Suppressor macrophage (primary cell): ENCODE measurements around the gene CA9.

Source experiments
- DNase-seq, 4 experiments: peaks; one replicate each; pipeline ENCODE4 v3.0.0-alpha.2; 2020 to 2022

CA9 gene

DNA sequence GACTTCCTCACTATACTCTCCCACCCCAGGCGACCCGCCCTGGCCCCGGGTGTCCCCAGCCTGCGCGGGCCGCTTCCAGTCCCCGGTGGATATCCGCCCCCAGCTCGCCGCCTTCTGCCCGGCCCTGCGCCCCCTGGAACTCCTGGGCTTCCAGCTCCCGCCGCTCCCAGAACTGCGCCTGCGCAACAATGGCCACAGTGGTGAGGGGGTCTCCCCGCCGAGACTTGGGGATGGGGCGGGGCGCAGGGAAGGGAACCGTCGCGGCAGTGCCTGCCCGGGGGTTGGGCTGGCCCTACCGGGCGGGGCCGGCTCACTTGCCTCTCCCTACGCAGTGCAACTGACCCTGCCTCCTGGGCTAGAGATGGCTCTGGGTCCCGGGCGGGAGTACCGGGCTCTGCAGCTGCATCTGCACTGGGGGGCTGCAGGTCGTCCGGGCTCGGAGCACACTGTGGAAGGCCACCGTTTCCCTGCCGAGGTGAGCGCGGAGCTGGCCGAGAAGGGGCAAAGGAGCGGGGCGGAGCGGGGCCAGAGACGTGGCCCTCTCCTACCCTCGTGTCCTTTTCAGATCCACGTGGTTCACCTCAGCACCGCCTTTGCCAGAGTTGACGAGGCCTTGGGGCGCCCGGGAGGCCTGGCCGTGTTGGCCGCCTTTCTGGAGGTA lies 2.1 kb downstream of the CA9 start:
- DNase-seq, result peak in 2 of 4 experiments; percentile 26 to 50

DNA sequence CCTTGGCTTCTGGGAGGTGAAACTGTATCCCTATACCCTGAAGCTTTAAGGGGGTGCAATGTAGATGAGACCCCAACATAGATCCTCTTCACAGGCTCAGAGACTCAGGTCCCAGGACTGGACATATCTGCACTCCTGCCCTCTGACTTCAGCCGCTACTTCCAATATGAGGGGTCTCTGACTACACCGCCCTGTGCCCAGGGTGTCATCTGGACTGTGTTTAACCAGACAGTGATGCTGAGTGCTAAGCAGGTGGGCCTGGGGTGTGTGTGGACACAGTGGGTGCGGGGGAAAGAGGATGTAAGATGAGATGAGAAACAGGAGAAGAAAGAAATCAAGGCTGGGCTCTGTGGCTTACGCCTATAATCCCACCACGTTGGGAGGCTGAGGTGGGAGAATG lies 5.4 kb downstream of the CA9 start:
- DNase-seq, result no peak

DNA sequence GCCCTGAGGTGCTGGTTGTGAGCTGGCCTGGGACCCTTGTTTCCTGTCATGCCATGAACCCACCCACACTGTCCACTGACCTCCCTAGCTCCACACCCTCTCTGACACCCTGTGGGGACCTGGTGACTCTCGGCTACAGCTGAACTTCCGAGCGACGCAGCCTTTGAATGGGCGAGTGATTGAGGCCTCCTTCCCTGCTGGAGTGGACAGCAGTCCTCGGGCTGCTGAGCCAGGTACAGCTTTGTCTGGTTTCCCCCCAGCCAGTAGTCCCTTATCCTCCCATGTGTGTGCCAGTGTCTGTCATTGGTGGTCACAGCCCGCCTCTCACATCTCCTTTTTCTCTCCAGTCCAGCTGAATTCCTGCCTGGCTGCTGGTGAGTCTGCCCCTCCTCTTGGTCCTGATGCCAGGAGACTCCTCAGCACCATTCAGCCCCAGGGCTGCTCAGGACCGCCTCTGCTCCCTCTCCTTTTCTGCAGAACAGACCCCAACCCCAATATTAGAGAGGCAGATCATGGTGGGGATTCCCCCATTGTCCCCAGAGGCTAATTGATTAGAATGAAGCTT lies 6.1 kb downstream of the CA9 start:
- DNase-seq, result no peak

DNA sequence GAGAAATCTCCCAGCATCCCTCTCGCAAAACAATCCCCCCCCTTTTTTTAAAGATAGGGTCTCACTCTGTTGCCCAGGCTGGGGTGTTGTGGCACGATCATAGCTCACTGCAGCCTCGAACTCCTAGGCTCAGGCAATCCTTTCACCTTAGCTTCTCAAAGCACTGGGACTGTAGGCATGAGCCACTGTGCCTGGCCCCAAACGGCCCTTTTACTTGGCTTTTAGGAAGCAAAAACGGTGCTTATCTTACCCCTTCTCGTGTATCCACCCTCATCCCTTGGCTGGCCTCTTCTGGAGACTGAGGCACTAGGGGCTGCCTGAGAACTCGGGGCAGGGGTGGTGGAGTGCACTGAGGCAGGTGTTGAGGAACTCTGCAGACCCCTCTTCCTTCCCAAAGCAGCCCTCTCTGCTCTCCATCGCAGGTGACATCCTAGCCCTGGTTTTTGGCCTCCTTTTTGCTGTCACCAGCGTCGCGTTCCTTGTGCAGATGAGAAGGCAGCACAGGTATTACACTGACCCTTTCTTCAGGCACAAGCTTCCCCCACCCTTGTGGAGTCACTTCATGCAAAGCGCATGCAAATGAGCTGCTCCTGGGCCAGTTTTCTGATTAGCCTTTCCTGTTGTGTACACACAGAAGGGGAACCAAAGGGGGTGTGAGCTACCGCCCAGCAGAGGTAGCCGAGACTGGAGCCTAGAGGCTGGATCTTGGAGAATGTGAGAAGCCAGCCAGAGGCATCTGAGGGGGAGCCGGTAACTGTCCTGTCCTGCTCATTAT lies 6.8 kb downstream of the CA9 start:
- DNase-seq, result no peak

DNA sequence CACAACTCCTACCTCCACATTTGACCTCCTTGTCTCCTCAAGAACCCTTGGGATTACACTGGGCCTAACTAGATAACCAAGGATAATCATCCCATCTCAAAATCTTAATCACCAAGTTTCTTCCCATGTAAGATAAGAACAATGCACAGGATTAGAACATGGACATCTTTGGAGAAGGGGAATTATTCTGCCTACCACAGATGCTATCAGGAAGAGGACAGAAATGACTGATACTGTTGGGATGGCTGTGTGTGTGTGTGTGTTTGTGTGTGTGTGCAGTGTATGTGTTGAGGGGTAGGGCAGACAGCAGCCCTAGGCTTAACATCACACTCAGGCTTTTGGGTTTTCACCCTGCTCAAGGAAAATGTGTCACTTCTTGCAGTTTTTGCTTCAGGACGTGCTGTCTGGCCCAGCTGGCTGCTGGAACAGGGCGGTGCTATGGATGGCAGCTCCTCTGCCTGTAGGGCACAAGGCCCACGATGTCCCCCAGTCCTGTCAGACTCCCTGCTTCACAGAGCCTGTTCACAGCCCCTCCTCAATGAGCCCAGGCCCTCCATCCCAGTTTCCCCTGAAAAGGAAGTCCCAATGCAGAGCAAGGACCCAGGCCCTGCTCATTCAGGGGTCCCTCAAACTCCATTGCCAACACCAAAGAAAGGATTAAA lies 7.7 kb downstream of the CA9 start:
- no peak for DNase-seq

DNA sequence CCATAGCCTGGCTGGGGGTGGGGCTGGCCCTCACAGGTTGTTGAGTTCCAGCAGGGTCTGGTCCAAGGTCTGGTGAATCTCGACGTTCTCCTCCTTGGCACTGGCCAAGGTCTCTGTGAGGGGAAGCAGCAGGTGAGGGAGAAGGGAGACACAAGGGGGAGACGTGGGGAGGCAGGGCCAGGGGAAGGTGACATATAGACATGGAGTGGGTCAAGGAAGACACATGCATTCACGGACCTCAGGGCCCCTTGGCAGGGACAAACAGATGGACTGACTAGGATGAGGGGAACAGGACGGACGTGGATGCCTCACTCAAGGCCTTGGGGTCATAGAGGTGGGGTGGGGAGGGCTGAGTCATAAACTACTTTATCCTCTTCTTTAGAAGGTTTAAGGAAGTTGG lies 8.3 kb downstream of the CA9 start:
- no peak for DNase-seq

DNA sequence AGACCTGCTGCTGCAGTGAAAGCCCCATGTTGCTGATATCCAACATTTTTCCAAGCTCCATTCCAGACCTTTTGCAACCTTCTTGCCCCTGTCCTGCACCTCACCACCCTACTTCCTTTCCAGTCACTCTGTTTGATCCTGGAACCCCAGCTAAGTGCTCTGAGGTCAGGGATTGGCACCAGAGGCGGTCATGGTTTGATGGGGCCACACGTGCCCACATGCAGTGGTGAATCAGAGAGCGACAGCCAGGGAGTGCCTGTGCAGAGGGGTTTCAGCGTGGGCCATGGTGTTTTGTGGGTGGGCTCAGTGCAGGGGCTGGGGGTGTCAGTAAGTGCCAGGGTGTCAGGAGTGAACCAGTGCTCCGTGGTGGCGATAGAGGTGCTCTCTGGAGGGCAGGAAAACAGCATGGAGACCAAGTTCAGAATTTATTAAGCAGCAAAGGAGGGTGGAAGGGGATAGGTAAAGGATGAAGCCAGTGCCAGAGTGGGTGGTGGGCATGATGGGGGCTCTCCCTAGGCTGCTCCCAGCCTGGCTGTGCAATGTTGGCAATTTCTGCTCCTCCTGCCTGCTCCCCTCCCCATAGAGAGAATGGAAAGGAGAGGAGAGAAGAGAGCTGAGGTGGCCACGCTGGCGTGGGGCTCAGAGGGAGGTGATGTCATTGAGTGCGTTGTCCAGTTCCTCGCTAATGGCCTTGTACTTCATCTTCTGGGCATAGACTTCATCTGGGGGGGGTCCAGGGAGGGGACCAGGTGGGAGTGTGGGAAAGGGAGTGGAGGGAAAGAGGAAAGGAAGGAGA lies 9.0 kb downstream of the CA9 start:
- no peak for DNase-seq

DNA sequence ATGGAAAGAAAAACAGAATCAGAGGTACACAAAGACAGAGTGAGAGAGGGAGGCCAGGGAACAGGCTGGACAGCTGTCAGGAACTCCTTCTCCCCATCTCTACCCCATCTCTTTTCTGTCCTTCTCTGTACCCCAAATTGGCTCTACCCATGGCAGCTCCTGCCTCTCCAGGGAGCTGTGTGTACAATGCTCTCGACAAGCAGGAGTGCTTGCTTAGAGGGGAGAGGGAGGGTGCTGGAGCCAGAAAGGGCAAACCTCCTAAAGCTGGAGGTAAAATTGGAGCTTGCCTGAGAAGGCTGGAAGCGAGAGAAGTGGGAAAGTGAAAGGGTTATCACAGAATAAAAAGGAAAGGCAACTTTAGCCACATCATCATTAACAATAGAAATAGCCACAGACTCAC lies 9.6 kb downstream of the CA9 start:
- no peak for DNase-seq

DNA sequence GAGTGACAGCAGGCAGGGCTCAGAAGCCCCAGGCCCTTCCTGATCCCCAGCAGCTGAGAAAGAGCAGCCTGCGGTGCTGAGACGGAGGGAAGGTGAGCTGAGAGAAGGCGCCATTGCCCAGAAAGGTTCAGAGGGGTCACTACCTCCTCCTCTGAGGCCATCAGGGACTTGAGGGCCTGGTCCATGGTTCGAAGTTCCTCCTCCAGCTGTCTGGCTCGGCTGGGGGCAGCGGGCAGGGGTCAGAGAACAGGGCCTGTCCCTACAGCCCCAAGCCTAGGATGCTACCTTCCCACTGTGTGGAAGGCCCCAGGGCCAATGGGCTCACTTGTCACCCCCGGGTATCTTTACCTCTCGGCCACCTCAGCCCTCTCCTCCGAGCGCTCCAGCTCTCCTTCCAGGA lies 11.2 kb downstream of the CA9 start:
- DNase-seq, result no peak

DNA sequence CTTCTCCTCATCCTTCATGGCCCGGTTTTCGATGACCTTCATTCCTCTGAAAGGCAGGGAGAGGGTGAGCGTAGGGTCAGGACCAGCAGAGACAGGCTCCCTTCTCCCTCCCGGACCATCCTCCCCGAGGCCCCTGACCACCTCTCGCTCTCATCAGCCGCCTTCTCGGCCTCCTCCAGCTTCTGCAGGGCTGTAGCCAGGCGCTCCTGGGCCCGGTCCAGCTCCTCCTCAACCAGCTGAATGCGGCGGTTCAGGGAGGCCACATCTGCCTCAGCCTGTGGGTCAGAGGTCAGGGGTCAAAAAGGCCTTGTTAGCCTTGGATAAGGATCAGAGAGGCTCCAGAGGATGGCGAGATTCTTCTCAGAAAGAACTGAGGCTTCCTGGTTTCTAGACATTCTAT lies 11.8 kb downstream of the CA9 start:
- no peak for DNase-seq

DNA sequence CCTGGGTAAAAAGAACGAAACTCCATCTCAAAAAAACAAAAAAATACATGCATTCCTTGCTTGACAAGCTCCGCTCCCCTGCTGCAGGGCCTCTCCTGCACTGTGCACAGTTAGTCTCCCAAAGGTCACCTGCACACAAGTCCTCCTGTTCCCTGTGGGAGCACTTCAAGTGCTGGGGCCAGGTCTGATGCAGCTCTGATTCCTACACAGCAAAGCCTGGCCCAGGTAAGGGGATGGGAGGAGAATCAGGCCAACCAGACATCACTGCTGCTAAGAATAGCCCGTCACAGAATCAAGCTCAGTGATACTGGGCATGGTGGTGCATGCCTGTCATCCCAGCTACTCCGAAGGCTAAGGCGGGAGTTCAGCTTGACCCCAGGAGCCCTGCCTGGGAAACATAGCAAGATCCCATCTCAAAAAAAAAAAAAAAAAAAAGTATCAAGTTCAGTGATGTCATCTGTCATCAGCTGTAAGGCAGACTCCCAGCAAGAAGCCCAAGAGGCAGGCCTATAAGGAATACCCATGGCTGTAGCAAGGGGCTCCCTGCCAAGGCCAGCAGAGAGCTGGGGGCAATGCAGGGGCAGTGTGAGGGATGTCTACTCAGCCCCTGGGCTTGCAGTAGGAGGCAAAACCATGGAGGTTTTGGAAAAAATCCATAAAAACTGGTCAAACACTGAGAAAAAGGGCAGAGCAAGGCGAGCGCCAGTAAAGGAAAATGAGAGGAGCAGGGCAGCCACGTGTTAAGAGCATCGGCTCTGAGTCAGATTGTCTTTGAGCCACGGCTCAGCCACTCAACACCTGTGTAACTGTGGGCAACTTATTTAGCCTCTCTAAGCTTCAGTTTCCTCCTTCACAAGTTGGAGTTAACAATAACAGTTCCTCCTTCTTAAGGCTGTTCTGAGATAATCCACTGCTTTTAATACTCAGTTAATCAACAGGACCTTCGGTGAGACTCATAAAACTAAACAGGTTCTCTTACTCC lies 12.8 kb downstream of the CA9 start:
- no peak for DNase-seq

DNA sequence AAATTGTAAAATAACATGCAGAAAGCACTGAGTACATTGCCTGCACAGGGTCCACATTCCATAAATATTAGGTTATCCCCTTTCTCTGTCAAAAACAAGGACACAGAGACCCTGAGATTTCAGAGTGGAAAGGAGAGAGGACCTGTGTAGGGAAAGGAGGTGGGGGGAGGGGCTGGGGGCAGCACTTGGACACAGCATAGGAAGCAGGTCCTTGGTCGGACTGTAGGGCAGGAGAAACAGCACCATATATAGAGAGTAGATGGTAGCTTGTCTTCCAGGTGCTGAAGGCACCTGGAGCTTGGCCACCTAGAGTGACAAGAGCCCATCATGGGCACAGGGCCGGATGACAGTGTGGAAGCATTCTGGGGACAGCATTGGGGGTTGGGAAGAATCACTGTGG lies 13.6 kb downstream of the CA9 start:
- DNase-seq, result no peak

DNA sequence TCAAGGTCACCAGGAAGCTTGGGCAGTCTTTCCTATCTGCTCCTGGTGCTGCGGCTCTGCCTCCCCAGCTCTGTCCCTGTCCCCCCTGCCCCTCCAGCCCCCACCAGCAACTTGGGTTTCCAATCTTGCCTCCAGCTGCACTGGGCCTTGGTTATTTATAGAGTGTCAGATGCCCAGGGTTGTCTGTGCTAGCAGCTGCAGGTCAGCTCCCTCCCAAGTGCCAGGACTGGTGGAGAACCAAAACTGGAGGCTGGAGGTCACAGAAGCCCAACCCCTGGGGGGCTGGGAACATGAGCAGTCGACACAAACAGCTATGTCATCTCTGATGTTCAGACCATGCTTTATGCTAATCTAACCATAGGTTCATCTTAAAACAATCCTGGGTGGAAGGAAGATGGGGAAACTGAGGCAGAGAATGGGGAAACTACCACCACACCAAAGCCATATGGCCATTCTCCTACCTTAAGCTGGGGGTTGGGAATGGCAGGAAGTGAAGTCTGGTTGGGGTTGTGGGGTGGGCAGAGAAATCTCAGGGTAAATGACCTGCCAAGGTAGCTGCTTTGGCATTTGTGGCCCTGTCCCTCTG lies 14.3 kb downstream of the CA9 start:
- DNase-seq, result no peak

DNA sequence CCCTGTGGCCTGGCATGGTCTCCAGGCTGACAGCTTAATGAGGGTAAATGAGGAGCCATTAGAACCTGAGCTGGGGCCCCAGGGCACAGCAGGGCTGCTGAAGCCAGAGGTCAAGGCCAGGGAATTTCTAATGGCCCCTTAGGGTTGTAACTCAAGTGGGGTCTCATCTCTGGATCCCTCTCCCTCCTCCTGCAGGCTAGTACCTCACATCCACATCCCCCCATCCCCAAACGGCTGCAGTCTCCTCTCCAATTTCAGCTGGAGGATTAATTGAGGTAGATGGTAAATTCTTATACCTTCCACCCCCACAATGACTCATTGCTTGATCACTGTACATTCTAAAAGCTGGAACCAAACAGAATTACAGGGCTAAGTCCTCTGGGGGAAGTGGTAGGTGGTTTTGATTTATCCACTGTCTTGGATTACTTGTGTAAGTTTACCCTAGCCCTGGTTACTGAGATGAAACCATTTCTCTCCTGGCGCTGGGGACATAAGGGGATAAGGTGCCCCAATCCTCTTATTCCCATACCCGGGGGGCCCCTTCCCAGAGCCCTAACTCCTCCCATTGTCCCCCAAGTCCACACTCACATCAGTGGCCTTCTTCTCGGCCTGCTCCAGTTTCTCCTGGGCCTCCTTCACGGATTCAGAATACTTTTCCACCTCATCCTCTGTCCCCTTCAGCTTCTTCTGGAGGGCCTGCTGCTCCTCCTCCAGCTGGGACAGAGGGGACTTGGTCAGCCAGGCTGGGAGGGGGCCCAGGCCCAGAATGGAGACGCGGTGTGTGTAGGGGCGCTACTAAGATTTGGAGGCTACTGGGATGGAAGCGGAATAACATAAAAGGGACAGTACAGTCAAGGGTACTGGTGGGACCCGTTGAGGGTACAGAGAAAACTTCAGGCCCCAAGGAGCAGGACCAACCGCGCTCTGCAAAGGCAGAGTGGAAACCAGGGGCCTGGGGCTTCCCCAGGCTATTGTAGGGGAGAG lies 15.1 kb downstream of the CA9 start:
- peak in 3 of 4 experiments; percentile 46 to 67 (median 55) for DNase-seq

DNA sequence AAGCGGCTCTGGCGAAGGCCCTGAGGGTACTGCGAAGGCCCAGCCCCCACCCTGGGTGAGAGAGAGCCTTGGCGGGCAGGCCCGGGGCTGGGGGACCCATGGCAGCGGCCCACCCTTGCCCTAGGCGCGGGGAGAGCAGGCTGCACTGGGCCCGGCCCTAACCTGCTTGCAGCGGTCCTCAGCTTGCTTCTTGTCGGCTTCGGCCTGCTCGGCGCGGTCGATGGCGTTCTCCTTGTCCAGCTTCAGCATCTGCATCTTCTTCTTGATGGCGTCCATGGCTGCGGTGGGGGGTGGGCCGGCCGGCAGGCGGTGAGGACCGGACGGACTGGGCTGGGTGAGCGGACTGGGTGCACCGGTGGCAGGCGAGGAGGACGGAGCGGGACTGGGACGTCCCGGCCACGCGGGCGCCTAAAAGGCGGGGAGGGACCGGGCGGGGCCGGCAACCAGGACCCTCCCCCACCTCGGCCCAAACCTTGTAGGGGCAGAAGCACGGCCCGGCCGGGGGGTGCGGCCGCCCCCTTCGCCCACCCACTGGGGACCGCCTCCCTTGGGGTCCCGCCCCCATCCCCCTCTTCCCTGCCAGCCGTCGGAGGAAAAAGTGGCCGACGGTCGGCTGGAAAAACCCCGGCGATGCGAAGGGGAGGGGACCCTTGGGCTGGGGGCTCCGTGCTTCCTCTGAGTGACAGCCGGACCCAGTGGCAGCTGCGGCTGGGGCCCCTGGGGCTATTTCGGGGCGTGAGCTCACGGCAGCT lies 16.0 kb downstream of the CA9 start, which contains the start of gene TPM2:
Gene TPM2, minus strand, starts transcription at position 384 of the 752 bp plus-strand sequence. Its CDS starts 108 bp downstream, at position 276.
- DNase-seq, result no peak

DNA sequence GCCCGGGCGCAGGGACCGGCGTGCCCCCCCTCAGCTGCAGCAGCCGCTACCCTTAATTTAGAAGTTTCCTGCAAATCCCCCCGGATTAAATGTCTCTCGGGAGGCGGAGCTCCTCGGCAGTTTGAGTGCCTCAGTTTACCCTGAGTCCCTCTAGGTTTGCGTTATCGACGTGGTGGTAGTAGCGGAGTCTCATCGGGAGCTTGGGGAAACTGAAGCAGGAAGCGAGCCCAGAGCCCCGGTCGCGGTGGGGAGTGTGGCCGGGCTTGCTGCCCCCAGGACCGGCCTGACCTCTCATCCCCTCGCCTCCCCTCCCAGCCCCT lies 16.5 kb downstream of the CA9 start:
- no peak for DNase-seq

DNA sequence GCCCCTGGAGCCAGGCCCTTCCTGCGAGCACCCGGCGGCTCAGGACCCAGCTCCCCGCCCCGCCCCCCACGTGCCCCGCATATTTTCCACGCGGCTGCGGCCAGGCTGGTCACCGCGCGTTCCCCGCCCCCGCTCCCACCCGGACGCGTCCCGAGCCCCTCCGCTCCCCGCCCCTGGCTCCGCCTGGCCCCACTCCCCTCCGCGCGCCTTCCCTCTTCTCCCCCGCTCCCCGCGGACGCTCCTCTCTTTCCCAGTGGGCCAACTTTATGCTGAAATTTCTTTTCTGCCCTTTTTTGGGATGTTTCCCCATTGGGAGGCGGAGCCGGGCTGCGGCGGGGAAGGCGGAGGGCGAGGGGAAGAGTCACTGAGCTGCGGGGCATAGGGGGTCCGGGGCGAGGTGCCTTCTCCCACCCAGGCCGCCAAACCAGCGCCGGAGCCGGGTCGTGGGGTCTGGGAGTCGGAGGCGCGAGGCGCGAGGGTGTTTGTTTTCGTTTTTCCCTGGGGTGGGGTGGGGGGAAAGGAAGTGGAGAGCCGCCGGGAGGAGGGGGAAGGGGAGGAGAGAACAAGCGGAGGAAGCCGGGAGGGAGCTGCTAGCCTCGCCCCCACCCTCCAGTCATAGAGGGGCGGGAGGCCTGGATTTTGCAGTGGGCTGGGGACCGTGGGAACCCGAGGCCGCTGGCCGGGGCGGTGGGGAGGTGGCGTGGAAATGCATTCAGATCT lies 17.0 kb downstream of the CA9 start:
- peak; percentile 49 to 77 (median 65) for DNase-seq

DNA sequence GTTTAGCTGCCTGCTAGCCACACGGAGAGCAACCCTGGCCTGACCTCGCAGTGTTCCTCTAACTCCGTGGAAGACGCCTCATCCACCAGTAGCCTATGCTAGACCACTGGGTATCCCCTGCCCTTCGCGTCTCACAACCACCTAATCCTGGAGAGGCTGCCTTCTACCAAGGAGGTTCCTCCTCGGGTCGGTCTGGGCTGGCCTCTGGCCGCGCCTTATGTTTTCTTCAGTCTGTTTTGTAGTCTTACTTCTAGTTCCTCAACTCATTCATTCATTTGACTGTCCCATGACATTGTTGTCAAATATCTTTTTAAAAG lies 17.6 kb downstream of the CA9 start:
- peak; percentile 53 to 72 (median 64) for DNase-seq
